Measurements from ENCODE around the gene ABCA5. TPM values are rescaled to one million over a fixed set of nuclear protein-coding genes. Genes with fewer than 3 reads are reported as not detected.
"Not testable (repeated sequence)": the region's sequence is repeated elsewhere in the genome, so short reads cannot be mapped to it uniquely, and the experiment has no call there.

Gene ABCA5
- total RNA-seq, 2 donors from 2014 or later, result 17.1 to 77.9 TPM

- Mint-ChIP-seq H3K27ac (no peak overlapping the region), H3K4me1 (peaks cover 4% of the 10 kb centered on the region), H3K4me3 (no peak overlapping the region), H3K27me3 (no peaks in the 10 kb centered on the region), H3K9me3 (no peaks in the 10 kb centered on the region), H3K36me3 (ENCODE audit: low read depth) (peaks cover 38% of the 10 kb centered on the region)
- ATAC-seq (replicated peaks), result no peak
Measured at GRCh38 chr17:69314246-69315065, 12.5 kb downstream of the ABCA5 start.

GRCh38 chr17:69305177-69305576 is 21.8 kb downstream of the ABCA5 start:
- Mint-ChIP-seq H3K4me1 (no peaks in the 10 kb centered on the region), H3K9me3 (no peaks in the 10 kb centered on the region), H3K36me3 (ENCODE audit: low read depth) (peaks cover 62% of the 10 kb centered on the region), H3K27me3 (no peaks in the 10 kb centered on the region), H3K27ac (no peak overlapping the region), H3K4me3 (no peak overlapping the region)
- no peak for ATAC-seq (replicated peaks)

GRCh38 chr17:69302682-69303081 is 24.3 kb downstream of the ABCA5 start:
- Mint-ChIP-seq H3K27me3 (no peaks in the 10 kb centered on the region), H3K9me3 (no peaks in the 10 kb centered on the region), H3K4me1 (no peaks in the 10 kb centered on the region), H3K4me3 (no peak overlapping the region), H3K36me3 (ENCODE audit: low read depth) (peaks cover 62% of the 10 kb centered on the region), H3K27ac (no peak overlapping the region)
- ATAC-seq (replicated peaks), result no peak

DNA sequence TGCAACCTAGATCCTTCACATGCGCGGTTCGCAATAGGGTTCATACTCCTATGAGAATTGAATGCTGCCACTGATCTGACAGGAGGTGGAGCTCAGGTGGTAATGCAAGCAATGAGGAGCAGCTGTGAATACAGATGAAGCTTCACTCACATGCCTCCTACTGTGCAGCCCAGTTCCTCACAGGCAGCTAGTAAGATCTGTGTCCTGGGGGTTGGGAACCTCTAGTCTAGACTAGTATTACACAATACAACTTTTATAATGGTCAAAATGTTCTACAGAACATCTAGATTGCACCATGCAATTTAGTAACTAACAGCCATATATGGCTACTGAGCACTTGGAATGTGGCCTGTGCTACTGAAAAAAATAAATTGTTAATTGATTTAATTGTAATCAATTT is 26.7 kb downstream of the ABCA5 start:
- Mint-ChIP-seq H3K27me3 (no peaks in the 10 kb centered on the region), H3K27ac (no peak overlapping the region), H3K36me3 (ENCODE audit: low read depth) (peaks cover 57% of the 10 kb centered on the region), H3K9me3 (no peaks in the 10 kb centered on the region), H3K4me1 (no peaks in the 10 kb centered on the region), H3K4me3 (no peak overlapping the region)
- ATAC-seq (replicated peaks), result no peak

DNA sequence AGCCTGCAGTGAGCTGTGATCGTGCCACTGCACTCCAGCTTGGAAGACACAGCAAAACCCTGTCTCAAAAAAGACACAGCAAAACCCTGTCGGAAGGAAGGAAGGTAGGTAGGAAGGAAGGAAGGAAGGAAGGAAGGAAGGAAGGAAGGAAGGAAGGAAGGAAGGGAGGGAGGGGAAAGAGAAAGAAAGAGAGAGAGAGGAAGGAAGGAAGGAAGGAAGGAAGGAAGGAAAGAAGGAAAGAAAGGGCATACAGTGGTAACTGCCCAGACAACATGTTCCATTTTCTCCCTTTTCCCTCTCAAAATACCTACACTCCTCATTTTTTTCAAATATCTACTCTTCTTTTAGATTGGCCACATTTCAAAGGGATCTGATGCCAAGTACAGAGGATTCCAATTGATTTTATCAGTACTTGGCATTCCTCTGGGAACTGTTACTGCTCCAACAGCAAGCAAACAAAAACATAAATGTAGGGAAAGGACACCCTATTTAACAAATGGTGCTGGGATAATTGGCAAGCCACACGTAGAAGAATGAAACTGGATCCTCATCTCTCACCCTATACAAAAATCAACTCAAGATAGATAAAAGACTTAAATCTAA is 28.7 kb downstream of the ABCA5 start:
- H3K4me1 Mint-ChIP-seq; H3K4me3 Mint-ChIP-seq; H3K27ac Mint-ChIP-seq; H3K9me3 Mint-ChIP-seq; ATAC-seq (replicated peaks); H3K27me3 Mint-ChIP-seq: not testable (repeated sequence)
- peaks cover 69% of the 10 kb centered on the region for H3K36me3 Mint-ChIP-seq (ENCODE audit: low read depth)

DNA sequence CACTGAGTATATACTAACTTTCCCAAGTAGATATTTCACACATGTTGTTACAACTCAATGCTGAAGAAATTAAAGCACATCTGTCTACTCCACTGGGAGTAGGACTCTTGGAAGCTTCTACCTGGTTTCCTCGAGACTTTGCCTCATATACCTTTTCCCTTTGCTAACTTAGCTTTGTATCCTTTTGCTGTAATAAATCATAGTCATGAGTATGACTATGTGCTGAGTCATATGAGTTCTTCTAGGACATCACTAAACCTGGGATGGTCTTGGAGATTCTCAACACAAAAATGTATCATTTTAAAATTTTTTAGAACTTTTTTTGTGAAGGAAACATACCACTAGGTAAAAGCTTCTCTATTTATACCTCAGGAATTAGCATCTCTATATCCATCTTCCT is 39.8 kb downstream of the ABCA5 start:
- H3K4me3 Mint-ChIP-seq, result no peak overlapping the region
- no peak overlapping the region for H3K27ac Mint-ChIP-seq
- no peaks in the 10 kb centered on the region for H3K4me1 Mint-ChIP-seq
- H3K36me3 Mint-ChIP-seq (ENCODE audit: low read depth), result peaks cover 94% of the 10 kb centered on the region
- ATAC-seq (replicated peaks), result no peak
- H3K27me3 Mint-ChIP-seq, result no peaks in the 10 kb centered on the region
- no peaks in the 10 kb centered on the region for H3K9me3 Mint-ChIP-seq

DNA sequence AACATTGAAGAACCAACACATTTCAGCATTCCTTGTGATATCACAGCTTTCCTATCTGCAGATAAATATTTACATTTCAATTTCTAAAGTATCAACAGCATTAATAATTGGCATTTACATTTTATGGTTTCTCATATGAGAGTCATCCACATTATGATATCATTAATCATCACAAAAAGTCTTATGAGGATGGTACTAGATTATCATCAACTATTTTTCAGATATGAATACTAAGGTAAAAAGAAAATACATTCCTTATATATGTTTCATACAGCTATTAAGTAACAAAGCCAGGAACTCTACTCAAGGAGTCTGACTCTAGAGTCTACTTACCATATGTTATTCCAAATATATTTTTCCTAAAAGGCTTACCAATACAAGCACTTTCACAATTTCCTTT is 40.7 kb downstream of the ABCA5 start:
- Mint-ChIP-seq H3K9me3 (no peaks in the 10 kb centered on the region), H3K4me1 (no peaks in the 10 kb centered on the region), H3K27ac (no peak overlapping the region), H3K27me3 (no peaks in the 10 kb centered on the region), H3K36me3 (ENCODE audit: low read depth) (peaks cover 94% of the 10 kb centered on the region), H3K4me3 (no peak overlapping the region)
- ATAC-seq (replicated peaks), result no peak

DNA sequence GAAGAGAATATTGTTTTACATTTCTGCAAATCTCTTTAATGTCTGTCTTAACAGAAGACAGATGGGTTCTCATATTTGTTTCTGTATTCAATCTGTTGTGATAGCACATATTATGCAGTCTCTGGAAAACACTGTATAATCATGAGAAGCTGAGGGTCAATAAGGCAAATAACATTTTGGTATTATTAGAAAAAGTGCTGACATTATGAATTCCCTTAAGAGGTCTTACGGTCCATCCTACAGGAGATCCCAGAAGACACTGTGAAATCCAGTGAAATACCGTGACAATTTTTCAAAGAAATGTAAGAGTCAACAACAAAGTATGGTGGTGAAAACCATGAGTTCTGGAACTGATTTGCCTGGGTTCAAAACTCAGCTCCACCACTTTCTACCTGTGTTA is 42.3 kb downstream of the ABCA5 start:
- H3K9me3 Mint-ChIP-seq, result no peaks in the 10 kb centered on the region
- H3K4me1 Mint-ChIP-seq, result no peaks in the 10 kb centered on the region
- H3K27me3 Mint-ChIP-seq, result no peaks in the 10 kb centered on the region
- ATAC-seq (replicated peaks), result no peak
- H3K36me3 Mint-ChIP-seq (ENCODE audit: low read depth), result peaks cover 87% of the 10 kb centered on the region
- no peak overlapping the region for H3K27ac Mint-ChIP-seq
- no peak overlapping the region for H3K4me3 Mint-ChIP-seq

- no peaks in the 10 kb centered on the region for H3K27me3 Mint-ChIP-seq
- H3K36me3 Mint-ChIP-seq (ENCODE audit: low read depth), result peaks cover 77% of the 10 kb centered on the region
- no peak overlapping the region for H3K27ac Mint-ChIP-seq
- no peaks in the 10 kb centered on the region for H3K4me1 Mint-ChIP-seq
- no peak for ATAC-seq (replicated peaks)
- H3K9me3 Mint-ChIP-seq, result no peaks in the 10 kb centered on the region
- no peak overlapping the region for H3K4me3 Mint-ChIP-seq
Measured at GRCh38 chr17:69282002-69282401, 44.9 kb downstream of the ABCA5 start.

- ATAC-seq (replicated peaks); H3K27ac Mint-ChIP-seq; H3K9me3 Mint-ChIP-seq; H3K4me1 Mint-ChIP-seq; H3K27me3 Mint-ChIP-seq; H3K4me3 Mint-ChIP-seq: not testable (repeated sequence)
- peaks cover 58% of the 10 kb centered on the region for H3K36me3 Mint-ChIP-seq (ENCODE audit: low read depth)
Measured at GRCh38 chr17:69276279-69276678, 50.7 kb downstream of the ABCA5 start.

DNA sequence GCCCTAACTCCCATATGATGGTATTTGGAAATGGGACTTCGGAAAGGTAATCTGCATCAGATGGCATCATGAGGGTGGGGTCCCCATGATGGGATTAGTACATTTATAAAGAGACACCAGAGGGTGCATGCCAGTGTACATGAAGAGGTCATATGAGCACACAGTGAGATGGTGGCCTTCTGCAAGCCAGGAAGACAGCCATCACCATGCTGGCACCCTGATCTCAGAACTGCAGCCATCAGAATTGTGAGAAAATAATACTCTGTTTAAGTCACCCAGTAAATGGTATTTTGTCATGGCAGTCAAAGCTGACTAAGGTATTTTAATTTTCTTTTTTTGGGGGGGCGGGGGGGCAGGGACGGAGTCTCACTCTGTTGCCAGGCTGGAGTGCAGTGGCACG is 51.2 kb downstream of the ABCA5 start:
- Mint-ChIP-seq H3K36me3 (ENCODE audit: low read depth) (peaks cover 56% of the 10 kb centered on the region), H3K9me3 (no peaks in the 10 kb centered on the region), H3K4me3 (no peak overlapping the region), H3K4me1 (no peaks in the 10 kb centered on the region), H3K27ac (no peak overlapping the region), H3K27me3 (no peaks in the 10 kb centered on the region)
- ATAC-seq (replicated peaks), result no peak

DNA sequence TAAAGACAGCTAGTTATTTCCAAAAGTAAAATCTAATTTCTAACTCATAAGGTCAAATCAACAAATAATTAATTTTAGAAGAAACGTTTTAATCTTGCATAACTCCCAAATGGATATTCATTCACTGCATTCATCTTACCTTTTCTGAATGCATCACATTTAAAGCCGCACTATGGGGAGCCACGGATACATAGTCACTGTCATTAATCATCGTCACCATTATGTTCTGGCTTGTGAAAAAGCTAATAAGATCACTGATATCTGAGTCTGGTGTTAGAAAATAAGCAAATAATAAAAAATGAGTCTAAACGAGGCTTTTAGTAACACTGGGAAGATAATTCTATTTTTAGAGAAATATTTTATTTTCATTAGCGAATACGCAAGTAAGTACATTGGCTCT is 55.9 kb downstream of the ABCA5 start:
- Mint-ChIP-seq H3K4me3 (no peak overlapping the region), H3K27me3 (no peaks in the 10 kb centered on the region), H3K36me3 (ENCODE audit: low read depth) (peaks cover 41% of the 10 kb centered on the region), H3K9me3 (no peaks in the 10 kb centered on the region), H3K27ac (no peak overlapping the region), H3K4me1 (no peaks in the 10 kb centered on the region)
- no peak for ATAC-seq (replicated peaks)

DNA sequence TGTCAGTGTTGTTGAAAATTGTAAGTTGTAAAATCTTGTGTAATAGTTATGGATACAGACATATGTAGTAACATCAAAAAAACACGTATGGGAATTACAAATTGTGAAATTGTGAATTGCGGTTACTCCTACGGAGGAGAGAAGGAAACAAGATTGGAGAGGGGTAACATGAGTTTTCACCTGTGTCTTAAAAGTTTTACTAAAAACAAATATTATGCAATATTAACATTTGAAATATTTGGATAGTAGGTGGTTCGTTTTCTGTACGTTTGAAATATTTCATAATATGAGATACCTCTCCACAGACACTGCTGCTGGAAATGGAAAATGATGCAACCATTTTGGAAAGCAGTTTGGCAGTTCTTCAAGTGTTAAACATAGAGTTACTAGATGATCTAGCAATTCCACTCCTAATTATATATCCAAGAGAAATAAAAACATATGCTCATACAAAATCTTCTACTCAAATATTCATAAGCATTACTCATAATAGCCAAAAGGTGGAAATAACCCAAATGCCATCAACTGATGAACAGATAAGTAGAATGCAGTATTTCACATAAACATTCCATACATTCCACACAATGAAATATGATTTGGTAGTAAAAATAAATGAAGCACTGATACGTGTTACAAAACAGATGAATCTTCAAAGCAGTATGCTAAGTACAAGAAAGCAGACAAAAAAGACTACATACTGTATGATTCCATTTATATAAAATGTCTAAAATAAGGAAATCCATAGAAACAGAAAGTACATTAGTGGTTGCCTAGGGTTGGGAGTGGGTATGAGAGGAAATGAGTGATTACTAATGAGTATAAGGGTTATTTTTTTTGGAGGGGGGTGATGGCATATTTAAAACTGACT is 57.6 kb downstream of the ABCA5 start:
- no peak for ATAC-seq (replicated peaks)

DNA sequence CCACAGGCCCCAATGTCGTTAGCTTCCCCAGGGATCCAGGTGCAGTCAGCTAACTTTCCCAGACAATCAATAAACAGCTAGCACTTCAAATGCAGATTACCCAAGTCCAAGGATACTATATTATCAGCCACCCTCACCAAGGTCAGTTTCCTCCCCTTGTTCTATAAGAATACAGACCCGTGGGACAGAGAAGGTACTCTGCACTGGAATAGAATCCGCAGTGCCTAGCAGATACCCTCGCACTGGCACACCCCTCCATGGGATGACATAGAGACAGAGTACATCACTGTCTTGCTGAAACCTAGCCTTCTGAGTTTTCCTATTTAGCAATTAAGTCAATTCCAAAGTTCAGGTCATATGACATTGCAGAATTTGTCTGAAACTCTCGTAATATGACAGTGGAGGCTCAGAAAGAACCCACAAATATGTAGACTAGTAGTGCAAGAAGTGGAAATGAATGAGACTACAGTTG is 58.4 kb downstream of the ABCA5 start:
- no peak for ATAC-seq (replicated peaks)
- Mint-ChIP-seq H3K27ac (no peak overlapping the region), H3K36me3 (ENCODE audit: low read depth) (peaks cover 42% of the 10 kb centered on the region), H3K4me1 (no peaks in the 10 kb centered on the region), H3K9me3 (no peaks in the 10 kb centered on the region), H3K4me3 (no peak overlapping the region), H3K27me3 (no peaks in the 10 kb centered on the region)

More for the DNA sequence above, 57.6 kb downstream of the ABCA5 start:
- Mint-ChIP-seq H3K27ac (no peak overlapping the region), H3K4me3 (no peak overlapping the region), H3K36me3 (ENCODE audit: low read depth) (peaks cover 42% of the 10 kb centered on the region), H3K4me1 (no peaks in the 10 kb centered on the region), H3K9me3 (no peaks in the 10 kb centered on the region), H3K27me3 (no peaks in the 10 kb centered on the region)

All from activated T-helper 17 cell treated with anti-CD3 and anti-CD28 coated beads, Interleukin-2, amount 50 U/mL, for 72 hours (primary cell).